ENCODE results near the gene MMAB. TPM values are rescaled to one million over a fixed set of nuclear protein-coding genes. Genes with fewer than 3 reads are reported as not detected.

Gene MMAB
- total RNA-seq, 2 donors from 2014 or later: 13.9 to 25.5 TPM

DNA sequence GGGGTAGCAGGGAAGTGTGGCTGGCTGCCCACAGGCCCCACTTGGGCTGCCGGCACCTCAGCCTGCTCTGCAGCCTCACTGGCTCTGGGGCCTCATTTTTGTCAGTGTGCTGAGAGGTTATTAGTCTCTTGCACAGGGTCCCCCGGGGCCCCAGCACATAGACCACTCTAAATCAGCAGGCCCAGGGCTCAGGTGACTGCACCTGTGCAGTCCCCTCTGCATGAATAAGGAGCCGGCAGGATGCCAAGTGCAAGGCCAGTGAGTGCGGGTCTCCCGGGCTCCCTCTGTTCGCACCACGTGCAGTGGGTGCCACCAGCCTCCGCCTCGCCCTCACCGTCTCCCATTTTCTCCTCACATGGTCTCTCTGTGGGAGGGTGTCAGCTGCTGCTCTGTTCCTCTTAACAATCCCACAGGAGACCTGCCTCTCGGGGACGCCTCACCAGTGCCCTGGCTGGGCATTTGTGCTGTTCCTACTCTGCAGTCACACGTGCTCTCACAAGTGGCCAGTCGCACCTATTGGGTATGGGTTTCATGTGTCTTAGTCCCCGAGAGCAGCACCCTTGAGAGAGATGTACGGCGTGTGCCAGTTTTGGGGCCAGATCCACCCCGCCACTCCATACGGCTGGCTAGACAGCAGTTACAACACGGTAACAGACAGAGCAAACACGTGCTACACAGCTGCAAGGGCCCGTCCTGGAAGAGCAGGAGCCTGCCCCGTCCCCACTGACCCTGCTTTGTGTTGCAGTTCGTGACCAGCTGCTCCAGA is 40.4 kb downstream of the MMAB start:
- ATAC-seq (replicated peaks in 1 of 2) (no peak), DNase-seq (no peak)
- H3K4me3 Mint-ChIP-seq: no peak overlapping the region
- H3K4me1 Mint-ChIP-seq (ENCODE audit: low read depth): no peaks in the 10 kb centered on the region
- no peak overlapping the region for H3K27ac Mint-ChIP-seq
- no peaks in the 10 kb centered on the region for H3K27me3 Mint-ChIP-seq (ENCODE audit: low read depth)
- no peaks in the 10 kb centered on the region for H3K36me3 Mint-ChIP-seq (ENCODE audit: insufficient read depth in 2 of 2)
- no peaks in the 10 kb centered on the region for H3K9me3 Mint-ChIP-seq

DNA sequence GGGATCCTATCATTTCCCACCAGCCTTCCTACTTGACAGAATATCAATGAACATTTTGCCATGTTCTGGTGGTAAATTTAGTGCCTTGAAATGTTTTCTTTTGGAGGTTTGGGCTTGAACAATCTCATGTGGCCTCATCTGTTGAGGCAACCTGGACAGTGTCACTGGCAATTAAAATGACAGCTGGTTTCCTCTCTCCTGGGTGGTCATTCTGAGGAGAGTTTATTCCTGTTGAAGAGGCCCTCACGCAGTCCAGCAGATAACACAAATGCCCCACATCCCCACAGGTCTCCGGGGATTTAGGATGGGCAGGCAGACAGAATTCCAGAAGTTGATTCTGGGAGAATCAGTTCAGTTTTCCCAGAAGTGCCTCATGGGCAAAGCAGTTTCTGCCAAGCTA is 41.9 kb downstream of the MMAB start:
- H3K36me3 Mint-ChIP-seq (ENCODE audit: insufficient read depth in 2 of 2): no peaks in the 10 kb centered on the region
- H3K4me3 Mint-ChIP-seq: no peak overlapping the region
- no peaks in the 10 kb centered on the region for H3K9me3 Mint-ChIP-seq
- no peaks in the 10 kb centered on the region for H3K27me3 Mint-ChIP-seq (ENCODE audit: low read depth)
- ATAC-seq (replicated peaks in 1 of 2) (no peak), DNase-seq (no peak)
- H3K4me1 Mint-ChIP-seq (ENCODE audit: low read depth): no peaks in the 10 kb centered on the region
- H3K27ac Mint-ChIP-seq: no peak overlapping the region

DNA sequence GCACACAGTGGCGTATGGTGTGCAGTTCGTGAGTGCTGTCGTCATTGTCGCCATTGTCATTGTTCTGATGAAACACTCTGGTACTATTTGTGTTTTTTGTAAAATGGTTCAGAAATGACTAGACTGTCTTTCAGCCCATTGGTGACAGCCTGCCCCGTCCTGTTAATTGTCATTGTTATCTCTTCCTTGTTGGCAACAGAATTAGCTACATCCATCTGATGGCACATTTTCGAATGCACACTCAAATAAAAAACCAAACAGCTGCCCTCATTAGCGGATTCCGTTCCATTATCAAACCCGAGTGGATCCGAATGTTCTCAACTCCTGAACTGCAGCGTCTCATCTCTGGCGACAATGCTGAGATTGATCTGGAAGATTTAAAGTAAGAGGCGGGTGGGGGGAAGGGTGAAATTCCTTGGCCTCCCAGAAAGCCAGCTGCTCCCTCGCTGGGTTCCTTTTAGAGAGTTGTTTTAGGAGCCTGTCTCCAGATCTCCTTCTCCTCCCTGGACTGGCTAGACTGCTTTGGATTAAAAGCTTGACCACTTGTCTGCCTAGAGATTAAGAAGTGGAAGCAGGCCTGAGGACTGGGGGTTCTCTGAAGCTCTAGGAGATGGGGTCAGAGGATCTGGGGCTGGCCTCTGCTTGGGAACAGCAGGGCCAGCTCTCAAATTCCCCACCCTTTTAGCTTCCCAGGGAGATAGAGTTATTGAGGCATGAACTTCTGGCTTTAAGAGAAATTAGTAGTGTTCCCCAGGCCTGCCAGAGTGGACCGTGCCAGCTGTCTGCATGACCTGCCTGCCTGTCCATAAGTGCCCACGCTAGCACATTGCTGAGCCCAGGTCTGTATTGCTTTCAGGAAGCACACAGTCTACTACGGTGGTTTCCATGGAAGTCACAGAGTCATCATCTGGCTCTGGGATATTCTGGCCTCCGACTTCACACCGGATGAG is 43.3 kb downstream of the MMAB start:
- Mint-ChIP-seq H3K27ac (no peak overlapping the region), H3K4me1 (ENCODE audit: low read depth) (no peaks in the 10 kb centered on the region), H3K27me3 (ENCODE audit: low read depth) (no peaks in the 10 kb centered on the region), H3K9me3 (no peaks in the 10 kb centered on the region), H3K36me3 (ENCODE audit: insufficient read depth in 2 of 2) (no peaks in the 10 kb centered on the region), H3K4me3 (no peak overlapping the region)
- DNase-seq (no peak), ATAC-seq (replicated peaks in 1 of 2) (no peak)

DNA sequence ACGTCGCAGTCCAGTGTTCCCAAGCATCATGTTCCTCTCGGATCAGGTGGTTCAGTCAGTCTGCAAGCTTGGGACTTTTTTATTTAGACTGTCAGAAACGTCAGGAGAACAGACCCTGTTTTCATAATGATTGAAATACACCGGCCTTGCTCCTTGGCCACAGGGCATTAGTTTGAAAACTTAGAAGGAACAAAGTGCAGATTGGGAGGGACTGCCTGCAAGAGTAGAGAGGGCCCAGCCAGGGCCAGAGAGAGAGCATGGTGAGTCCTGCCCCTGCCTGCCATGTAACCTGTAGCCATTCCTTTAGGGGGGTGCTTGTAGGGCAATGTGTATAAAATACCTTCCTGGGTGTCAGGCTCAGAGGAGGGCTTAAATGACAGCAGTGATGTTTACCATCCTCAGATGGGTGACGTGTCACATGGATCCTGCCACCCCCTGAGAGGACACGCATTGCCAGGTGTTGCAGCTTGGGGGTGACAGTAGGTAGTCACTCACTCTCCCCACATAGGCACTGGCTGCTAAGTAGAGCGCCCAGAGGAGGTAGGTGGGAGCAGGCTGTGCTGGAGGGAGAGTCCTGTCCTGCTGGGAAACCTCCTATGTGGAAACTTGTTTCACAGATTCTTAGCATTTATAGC is 45.7 kb downstream of the MMAB start:
- no peaks in the 10 kb centered on the region for H3K27me3 Mint-ChIP-seq (ENCODE audit: low read depth)
- no peaks in the 10 kb centered on the region for H3K36me3 Mint-ChIP-seq (ENCODE audit: insufficient read depth in 2 of 2)
- H3K4me3 Mint-ChIP-seq: no peak overlapping the region
- ATAC-seq (replicated peaks in 1 of 2) (no peak), DNase-seq (no peak)
- H3K27ac Mint-ChIP-seq: no peak overlapping the region
- no peaks in the 10 kb centered on the region for H3K9me3 Mint-ChIP-seq
- H3K4me1 Mint-ChIP-seq (ENCODE audit: low read depth): no peaks in the 10 kb centered on the region

DNA sequence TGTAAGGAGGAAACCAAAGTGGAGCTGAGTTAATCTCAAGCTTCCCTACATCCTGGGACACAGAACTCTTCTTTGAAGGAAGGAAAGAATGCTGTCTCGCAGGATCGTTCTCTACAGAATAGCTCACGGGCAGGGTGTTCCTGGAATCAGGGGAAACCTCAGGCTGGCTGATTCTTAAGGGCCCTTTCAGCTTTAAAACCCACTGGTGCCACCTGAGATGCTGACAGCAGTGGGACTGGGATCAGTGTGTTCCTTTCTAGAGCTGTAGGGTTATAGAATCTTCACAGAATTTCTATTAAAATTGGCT is 48.1 kb downstream of the MMAB start:
- Mint-ChIP-seq H3K4me3 (no peak overlapping the region), H3K27ac (no peak overlapping the region), H3K36me3 (ENCODE audit: insufficient read depth in 2 of 2) (peaks cover 0 to 1% of the 10 kb centered on the region in 2 donors), H3K27me3 (ENCODE audit: low read depth) (no peaks in the 10 kb centered on the region), H3K4me1 (ENCODE audit: low read depth) (no peaks in the 10 kb centered on the region), H3K9me3 (no peaks in the 10 kb centered on the region)
- DNase-seq (no peak), ATAC-seq (replicated peaks in 1 of 2) (no peak)

DNA sequence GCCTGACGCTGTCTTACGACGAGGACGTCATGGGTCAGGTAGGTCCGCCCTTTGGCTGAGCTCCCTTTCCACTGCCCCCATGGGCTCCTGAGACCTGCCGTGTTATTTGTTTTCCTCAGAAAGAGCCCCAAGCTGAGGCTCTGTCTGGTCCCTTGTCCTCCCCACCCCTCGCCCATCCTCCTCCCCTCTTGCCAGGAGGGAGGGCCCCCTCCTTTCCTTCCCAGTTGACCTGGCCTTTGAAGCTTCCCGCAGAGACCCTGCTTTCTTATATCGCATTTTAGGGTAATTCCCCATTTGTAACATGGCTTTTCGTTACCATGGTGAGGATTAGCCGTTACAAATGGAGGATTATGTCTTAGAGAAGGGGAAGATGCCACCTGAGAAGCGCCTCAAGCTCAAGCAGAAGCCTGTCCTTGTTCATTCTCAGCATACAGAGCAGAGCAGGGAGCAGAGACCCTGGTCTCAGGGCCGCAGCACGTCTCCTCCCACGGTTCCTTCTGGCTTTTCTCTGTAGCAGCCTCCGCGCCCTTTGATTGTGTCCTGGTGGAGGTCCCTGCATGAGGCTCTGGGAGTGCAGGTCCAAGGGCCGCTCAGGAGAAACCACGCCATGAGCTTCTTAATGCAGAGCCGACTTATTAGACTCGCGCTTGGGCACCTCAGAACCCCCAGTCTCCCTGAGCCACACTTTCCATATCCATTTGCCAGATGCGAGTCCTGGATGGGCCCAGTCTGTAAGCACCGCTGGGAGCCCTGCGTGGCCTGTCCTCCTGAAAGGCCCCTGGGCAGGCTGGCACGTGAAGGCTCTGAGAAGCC is 48.6 kb downstream of the MMAB start:
- no peaks in the 10 kb centered on the region for H3K4me1 Mint-ChIP-seq (ENCODE audit: low read depth)
- no peaks in the 10 kb centered on the region for H3K27me3 Mint-ChIP-seq (ENCODE audit: low read depth)
- H3K4me3 Mint-ChIP-seq: no peak overlapping the region
- no peak for ATAC-seq (replicated peaks in 1 of 2)
- H3K9me3 Mint-ChIP-seq: no peaks in the 10 kb centered on the region
- H3K36me3 Mint-ChIP-seq (ENCODE audit: insufficient read depth in 2 of 2): peaks cover 0 to 1% of the 10 kb centered on the region in 2 donors
- H3K27ac Mint-ChIP-seq: no peak overlapping the region
- no peak for DNase-seq

DNA sequence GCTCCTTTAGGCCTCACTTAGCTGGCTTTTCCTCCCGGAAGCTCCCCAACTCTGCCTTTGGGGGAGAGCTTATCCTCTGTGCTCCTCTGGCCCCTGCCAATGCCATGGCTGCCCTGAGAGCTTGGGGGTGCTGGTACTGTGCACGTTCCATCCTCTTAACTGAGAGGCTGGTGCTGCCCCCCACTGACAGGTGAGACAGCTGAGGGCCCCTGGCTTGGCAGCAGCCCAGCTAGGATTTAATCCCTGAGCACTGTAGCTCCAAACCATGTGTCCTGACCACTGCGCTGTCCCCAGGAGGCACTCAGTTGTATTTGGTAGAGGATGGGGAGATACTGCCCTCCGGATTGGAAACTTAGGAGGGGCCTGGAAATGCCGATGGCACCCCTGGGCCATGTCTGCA is 49.8 kb downstream of the MMAB start:
- H3K27ac Mint-ChIP-seq: no peak overlapping the region
- DNase-seq (no peak), ATAC-seq (replicated peaks in 1 of 2) (no peak)
- H3K4me3 Mint-ChIP-seq: no peak overlapping the region
- H3K4me1 Mint-ChIP-seq (ENCODE audit: low read depth): no peaks in the 10 kb centered on the region
- no peaks in the 10 kb centered on the region for H3K27me3 Mint-ChIP-seq (ENCODE audit: low read depth)
- H3K9me3 Mint-ChIP-seq: no peaks in the 10 kb centered on the region
- peaks cover 0 to 1% of the 10 kb centered on the region in 2 donors for H3K36me3 Mint-ChIP-seq (ENCODE audit: insufficient read depth in 2 of 2)

DNA sequence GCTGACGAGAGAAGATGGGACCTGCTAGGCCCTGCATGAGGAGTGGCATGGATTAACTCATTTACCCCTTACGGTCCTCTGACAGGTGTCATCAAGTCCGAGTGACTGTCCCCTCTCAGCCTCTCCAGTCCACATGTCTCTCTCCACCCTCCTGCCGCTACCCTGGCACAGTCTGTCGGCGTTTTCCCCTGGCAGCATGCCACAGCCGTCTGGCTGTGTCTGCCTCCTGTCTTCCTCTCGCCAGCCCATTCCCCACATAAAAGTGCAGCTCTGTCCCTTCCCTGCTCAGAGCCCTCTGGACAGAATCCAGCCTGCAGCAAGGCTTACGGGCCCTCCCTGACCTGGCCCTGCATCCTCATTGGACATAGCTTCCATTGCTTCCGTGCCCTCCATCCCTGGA is 50.2 kb downstream of the MMAB start:
- H3K4me1 Mint-ChIP-seq (ENCODE audit: low read depth): no peaks in the 10 kb centered on the region
- no peaks in the 10 kb centered on the region for H3K27me3 Mint-ChIP-seq (ENCODE audit: low read depth)
- H3K27ac Mint-ChIP-seq: no peak overlapping the region
- H3K9me3 Mint-ChIP-seq: no peaks in the 10 kb centered on the region
- ATAC-seq (replicated peaks in 1 of 2): no peak
- H3K4me3 Mint-ChIP-seq: no peak overlapping the region
- DNase-seq: no peak
- H3K36me3 Mint-ChIP-seq (ENCODE audit: insufficient read depth in 2 of 2): peaks cover 0 to 1% of the 10 kb centered on the region in 2 donors

DNA sequence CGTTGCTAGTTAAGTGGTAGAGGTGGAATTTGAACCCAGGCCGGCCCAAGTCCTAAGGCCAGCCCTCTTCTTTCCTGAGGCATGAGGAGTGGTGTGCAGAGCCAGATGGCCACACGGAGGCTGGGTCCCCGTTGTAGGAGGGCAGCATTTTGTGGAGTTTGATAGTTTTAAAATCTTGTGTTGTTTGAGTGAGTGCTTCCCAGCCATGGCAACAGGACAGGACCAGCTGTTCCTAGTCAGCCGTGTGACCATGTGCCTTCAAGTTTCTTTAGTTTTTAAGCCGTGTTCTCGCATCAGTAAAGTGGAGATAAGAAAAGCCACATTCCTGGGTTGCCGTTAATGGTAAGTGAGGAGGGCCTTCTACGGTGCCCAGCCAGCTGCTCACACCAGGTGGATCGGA is 51.5 kb downstream of the MMAB start:
- H3K36me3 Mint-ChIP-seq (ENCODE audit: insufficient read depth in 2 of 2): peaks cover 1 to 3% of the 10 kb centered on the region in 2 donors
- no peak overlapping the region for H3K4me3 Mint-ChIP-seq
- H3K27ac Mint-ChIP-seq: no peak overlapping the region
- DNase-seq (no peak), ATAC-seq (replicated peaks in 1 of 2) (no peak)
- no peaks in the 10 kb centered on the region for H3K4me1 Mint-ChIP-seq (ENCODE audit: low read depth)
- H3K9me3 Mint-ChIP-seq: no peaks in the 10 kb centered on the region
- H3K27me3 Mint-ChIP-seq (ENCODE audit: low read depth): no peaks in the 10 kb centered on the region

DNA sequence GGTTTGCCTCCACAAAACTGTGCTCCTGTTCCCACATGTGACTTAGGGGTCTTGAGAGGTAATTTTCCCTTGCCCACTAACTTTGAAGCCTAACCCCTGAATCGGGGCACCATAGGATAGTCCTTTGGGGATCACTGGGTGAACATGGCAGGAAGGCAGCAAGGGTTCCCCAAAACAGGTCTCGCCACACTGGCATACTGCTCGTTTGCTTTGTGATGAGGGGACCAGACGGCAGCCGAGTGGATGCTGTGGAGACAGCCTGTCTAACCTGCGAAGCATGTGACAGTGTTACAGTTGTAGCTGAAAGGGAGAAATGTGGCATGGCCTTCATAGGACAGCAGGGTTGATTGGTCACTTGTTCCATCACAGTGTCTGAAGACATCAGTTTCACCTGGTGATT is 53.5 kb downstream of the MMAB start:
- no peaks in the 10 kb centered on the region for H3K9me3 Mint-ChIP-seq
- no peak for ATAC-seq (replicated peaks in 1 of 2)
- H3K36me3 Mint-ChIP-seq (ENCODE audit: insufficient read depth in 2 of 2): peaks cover 1 to 6% of the 10 kb centered on the region in 2 donors
- no peak overlapping the region for H3K27ac Mint-ChIP-seq
- DNase-seq: no peak
- H3K4me1 Mint-ChIP-seq (ENCODE audit: low read depth): no peaks in the 10 kb centered on the region
- no peaks in the 10 kb centered on the region for H3K27me3 Mint-ChIP-seq (ENCODE audit: low read depth)
- H3K4me3 Mint-ChIP-seq: no peak overlapping the region

DNA sequence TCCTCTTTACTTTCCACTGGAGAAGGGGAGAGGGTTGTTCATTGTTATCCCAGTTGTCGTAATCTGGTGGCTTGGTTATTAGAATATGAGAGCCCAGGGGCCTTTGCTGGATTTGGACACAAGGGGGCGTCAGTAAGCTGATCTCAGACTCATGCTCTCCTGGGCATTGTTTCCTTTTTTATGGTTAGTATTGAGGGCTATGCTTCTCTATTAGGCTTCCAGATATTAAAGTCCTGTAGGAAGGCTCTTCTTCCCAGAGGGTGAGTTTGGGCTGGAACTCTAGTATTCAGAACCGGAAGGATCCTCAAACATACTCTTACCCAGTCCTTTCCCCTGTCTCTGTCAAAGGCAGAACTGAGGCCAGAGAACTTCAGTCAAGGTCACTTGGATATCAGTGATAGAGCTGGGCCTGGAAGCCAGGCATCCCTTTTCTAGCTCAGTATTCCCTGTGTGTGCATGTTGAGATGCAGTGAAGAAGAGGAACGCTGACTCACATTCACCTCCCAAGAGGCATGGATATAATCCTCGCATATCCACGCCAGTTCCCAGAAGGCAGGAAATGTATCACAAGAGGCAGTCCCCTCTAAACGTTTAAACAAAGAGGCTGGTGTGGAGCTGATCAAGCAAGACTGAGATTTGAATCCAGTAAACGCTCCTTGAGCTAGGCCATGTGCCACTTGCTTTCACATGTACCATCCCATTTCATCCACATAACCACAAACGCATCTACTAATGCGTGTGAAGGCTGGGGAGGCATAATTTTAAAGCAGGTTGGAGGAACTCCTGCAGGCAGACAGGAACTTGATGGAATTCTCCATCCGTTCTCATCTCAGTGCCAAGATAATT is 54.3 kb downstream of the MMAB start:
- H3K4me3 Mint-ChIP-seq: no peak overlapping the region
- no peaks in the 10 kb centered on the region for H3K4me1 Mint-ChIP-seq (ENCODE audit: low read depth)
- peaks cover 1 to 6% of the 10 kb centered on the region in 2 donors for H3K36me3 Mint-ChIP-seq (ENCODE audit: insufficient read depth in 2 of 2)
- H3K27me3 Mint-ChIP-seq (ENCODE audit: low read depth): no peaks in the 10 kb centered on the region
- ATAC-seq (replicated peaks in 1 of 2): no peak
- peak; percentile 48 to 54 for DNase-seq
- H3K9me3 Mint-ChIP-seq: no peaks in the 10 kb centered on the region
- H3K27ac Mint-ChIP-seq: no peak overlapping the region

DNA sequence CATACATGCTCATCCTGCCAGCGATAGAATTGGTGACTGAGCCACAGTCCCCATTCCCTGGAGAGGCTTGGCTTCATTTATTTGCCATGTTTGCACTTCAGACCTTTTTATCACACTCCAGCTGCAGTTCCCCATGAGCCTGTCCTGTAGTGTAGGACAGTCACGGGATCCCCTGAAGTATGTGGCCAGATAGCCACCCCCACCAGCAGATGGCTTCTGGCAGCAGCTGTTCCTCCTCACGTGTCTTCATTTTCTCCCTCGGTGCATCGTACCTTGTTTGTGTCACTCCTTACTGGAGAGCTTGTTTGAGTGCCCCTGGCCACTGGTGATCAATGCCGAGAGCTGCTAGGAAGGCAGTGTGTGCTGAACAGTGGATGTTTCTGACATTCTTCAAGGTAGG is 55.7 kb downstream of the MMAB start:
- ATAC-seq (replicated peaks in 1 of 2) (no peak), DNase-seq (no peak)
- peaks cover 1 to 6% of the 10 kb centered on the region in 2 donors for H3K36me3 Mint-ChIP-seq (ENCODE audit: insufficient read depth in 2 of 2)
- H3K27me3 Mint-ChIP-seq (ENCODE audit: low read depth): no peaks in the 10 kb centered on the region
- H3K9me3 Mint-ChIP-seq: no peaks in the 10 kb centered on the region
- no peak overlapping the region for H3K4me3 Mint-ChIP-seq
- H3K4me1 Mint-ChIP-seq (ENCODE audit: low read depth): no peaks in the 10 kb centered on the region
- H3K27ac Mint-ChIP-seq: no peak overlapping the region
